GM12873 (cell line): Measurements from ENCODE around the gene BAX.

ENCODE experiments used
- CTCF ChIP-seq: IDR thresholded peaks from 2 replicates; pipeline ENCODE4 v1.5.1; 2012; ENCODE audit warnings: low read depth, mild to moderate bottlenecking, moderate library complexity, low read length, control low read depth; ENCODE audit not compliant: insufficient read depth; ENCODE audit errors: missing control alignments

The BAX gene

GRCh38 chr19:48962029-48962848 is 7.6 kb downstream of the BAX start:
- no peak for TF ChIP-seq CTCF

GRCh38 chr19:48962849-48963165 is 8.1 kb downstream of the BAX start:
- TF ChIP-seq CTCF, result no peak

- no peak for TF ChIP-seq CTCF
Measured at GRCh38 chr19:48963371-48964204, 8.9 kb downstream of the BAX start.

- TF ChIP-seq CTCF, result no peak
Measured at GRCh38 chr19:48964205-48965039, 9.7 kb downstream of the BAX start.

GRCh38 chr19:48965040-48965805 is 10.5 kb downstream of the BAX start, which contains the start of gene FTL:
FTL (plus strand) TSS chr19:48965309; CDS start chr19:48965508, 199 bp downstream.
- no peak for TF ChIP-seq CTCF

GRCh38 chr19:48965806-48966540 is 11.3 kb downstream of the BAX start:
- no peak for TF ChIP-seq CTCF
